H1 (cell line): ENCODE results near the gene CFAP157. TPM values are rescaled to one million over a fixed set of nuclear protein-coding genes. Genes with fewer than 3 reads are reported as not detected.

Source experiments
- NANOG ChIP-seq: IDR thresholded peaks from 2 replicates; pipeline ENCODE4 v1.6.1; 2011; ENCODE audit warnings: low read length, low read depth, mild to moderate bottlenecking, inconsistent platforms; ENCODE audit not compliant: insufficient read depth, poor library complexity, severe bottlenecking
- RAD21 ChIP-seq, 2 experiments: IDR thresholded peaks in 1 of 2; conservative IDR thresholded peaks in 1 of 2; 2 replicates each; pipeline ENCODE4 v1.6.1; 2011; ENCODE audit warnings: low read depth in 2 of 2, low read length in 2 of 2, improper control_type of control experiment in 1 of 2, inconsistent platforms in 1 of 2, mild to moderate bottlenecking in 1 of 2, moderate library complexity in 1 of 2
- RBBP5 ChIP-seq: IDR thresholded peaks from 2 replicates; pipeline ENCODE4 v1.7.1; 2012; ENCODE audit warnings: low read depth, mild to moderate bottlenecking, inconsistent platforms, low read length, moderate library complexity, borderline replicate concordance
- SIRT6 ChIP-seq: IDR thresholded peaks from one replicate; pipeline ENCODE4 v1.7.1; 2012; ENCODE audit warnings: low read length, inconsistent platforms
- USF2 ChIP-seq: IDR thresholded peaks from 2 replicates; pipeline ENCODE4 v1.6.1; 2011; ENCODE audit warnings: low read length, improper control_type of control experiment
- polyA plus RNA-seq, 7 experiments: library from polyadenylated mRNA; depleted of rRNA in 3 of 7; stranded (reverse) in 5 of 7; unstranded in 2 of 7; fragments of >200 nt in 5 of 7; fragments of 200-250 nt in 2 of 7; gene quantifications; 1 replicate in 5 of 7; 2 replicates in 1 of 7; 4 replicates in 1 of 7; pipeline versions ENCODE4 v1.2.1 to v1.2.3, GENCODE V29; 2011 to 2013; ENCODE audit warnings: missing spikeins in 2 of 7, mixed read lengths in 2 of 7
- total RNA-seq: library from RNA; stranded (reverse); fragmentation: NEBNext Ultra II Directional; extraction: Animal tissue kit (Norgen Biotek cat#: 25700); gene quantifications from 2 replicates; pipeline ENCODE4 v1.2.1, GENCODE V29; 2021

Gene CFAP157
- total and polyA plus RNA-seq, 2 of the 8 experiments (the other 6 are each of a cell fraction or from before 2014, with no cell fraction given), result not detected

DNA sequence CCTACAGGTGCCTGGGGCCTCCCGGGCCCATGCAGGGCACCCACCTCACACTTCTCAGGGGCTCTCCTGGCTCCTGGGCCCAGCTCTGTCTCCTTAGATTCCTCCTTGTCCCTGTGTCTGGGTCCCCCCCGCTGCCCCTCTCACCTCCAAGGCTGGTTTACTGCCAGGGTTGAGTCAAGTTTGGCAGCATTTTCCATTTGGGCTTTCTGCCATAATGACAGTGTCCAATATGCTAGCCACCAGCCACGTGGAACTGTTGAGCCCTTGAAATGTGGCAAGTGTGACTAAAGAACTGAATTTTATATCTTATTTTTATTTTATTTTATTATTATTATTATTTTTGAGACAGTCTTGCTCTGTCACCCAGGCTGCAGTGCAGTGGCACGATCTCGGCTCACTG, 11.0 kb downstream of the CFAP157 start (continued):
- no peak for TF ChIP-seq USF2
- TF ChIP-seq RAD21 (IDR thresholded peaks at IDR 0.05 in 1 of 2, conservative IDR thresholded peaks at IDR 0.05 in 1 of 2; ENCODE audit: low read depth in 2 of 2, low read length in 2 of 2), result no peak
- TF ChIP-seq NANOG, result no peak
- TF ChIP-seq SIRT6, result no peak
- TF ChIP-seq RBBP5, result no peak
